B cell (primary cell): ENCODE results near the gene TEKT4.

Source experiments
- CTCF ChIP-seq: fragments of 200-600 bp; IDR thresholded peaks from one replicate; pipeline ENCODE4 v1.8.0; 2022; ENCODE audit warnings: antibody characterized with exemption, mild to moderate bottlenecking
- EZH2 ChIP-seq: IDR thresholded peaks from 2 replicates; pipeline ENCODE4 v1.6.1; 2012; ENCODE audit warnings: borderline replicate concordance, low read depth, mild to moderate bottlenecking, moderate library complexity, low read length; ENCODE audit not compliant: insufficient read depth, poor library complexity, severe bottlenecking

- TF ChIP-seq CTCF (no peak), EZH2 (no peak)
Observed at GRCh38 chr2:94881070-94881469, 9.8 kb downstream of the TEKT4 start.
